OCI-LY1 (cell line): ENCODE measurements around the gene TES.

Experiments used
- EZH2 ChIP-seq: fragments of 200-600 bp; sonication (generic), shearing (Covaris generic); IDR thresholded peaks from 2 replicates; pipeline ENCODE4 v1.8.0; 2017; ENCODE audit warnings: borderline replicate concordance, mixed run types, mild to moderate bottlenecking, antibody characterized with exemption, low read length, moderate library complexity, mixed read lengths
- TF ChIP-seq, protein P1 (sequence below): fragments of 200-600 bp; sonication (generic), shearing (Covaris generic); IDR thresholded peaks from 2 replicates; pipeline ENCODE4 v1.5.1; 2017; ENCODE audit warnings: mild to moderate bottlenecking, antibody characterized with exemption, low read length, moderate library complexity, mixed read lengths

DNA sequence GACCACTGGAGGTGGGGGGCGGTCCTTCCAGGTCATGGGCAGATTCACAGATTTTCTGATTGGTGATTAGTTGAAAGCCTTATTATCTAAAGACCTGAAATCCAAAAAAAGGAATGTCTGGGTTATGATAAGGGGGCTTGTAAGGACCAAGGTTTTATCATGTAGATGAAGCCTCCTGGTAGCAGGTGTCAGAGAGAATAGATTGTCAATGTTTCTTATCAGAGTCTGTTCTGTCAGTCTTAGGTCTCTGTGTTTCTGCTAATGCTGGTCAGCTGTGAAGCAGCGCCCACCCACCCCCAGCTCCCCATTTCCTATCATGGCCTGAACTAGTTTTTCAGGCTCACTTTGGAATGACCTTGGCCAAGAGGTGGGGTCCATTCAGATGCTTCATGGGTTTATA, 21.2 kb downstream of the TES start:
- TF ChIP-seq, protein P1, sequence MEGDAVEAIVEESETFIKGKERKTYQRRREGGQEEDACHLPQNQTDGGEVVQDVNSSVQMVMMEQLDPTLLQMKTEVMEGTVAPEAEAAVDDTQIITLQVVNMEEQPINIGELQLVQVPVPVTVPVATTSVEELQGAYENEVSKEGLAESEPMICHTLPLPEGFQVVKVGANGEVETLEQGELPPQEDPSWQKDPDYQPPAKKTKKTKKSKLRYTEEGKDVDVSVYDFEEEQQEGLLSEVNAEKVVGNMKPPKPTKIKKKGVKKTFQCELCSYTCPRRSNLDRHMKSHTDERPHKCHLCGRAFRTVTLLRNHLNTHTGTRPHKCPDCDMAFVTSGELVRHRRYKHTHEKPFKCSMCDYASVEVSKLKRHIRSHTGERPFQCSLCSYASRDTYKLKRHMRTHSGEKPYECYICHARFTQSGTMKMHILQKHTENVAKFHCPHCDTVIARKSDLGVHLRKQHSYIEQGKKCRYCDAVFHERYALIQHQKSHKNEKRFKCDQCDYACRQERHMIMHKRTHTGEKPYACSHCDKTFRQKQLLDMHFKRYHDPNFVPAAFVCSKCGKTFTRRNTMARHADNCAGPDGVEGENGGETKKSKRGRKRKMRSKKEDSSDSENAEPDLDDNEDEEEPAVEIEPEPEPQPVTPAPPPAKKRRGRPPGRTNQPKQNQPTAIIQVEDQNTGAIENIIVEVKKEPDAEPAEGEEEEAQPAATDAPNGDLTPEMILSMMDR, result no peak
- no peak for TF ChIP-seq EZH2
